Inferior parietal cortex (tissue), 1 donor: Measurements from ENCODE around the gene C11orf21.

ENCODE experiments used
- DNase-seq: peaks from one replicate; pipeline ENCODE4 v3.0.0-alpha.2; 2016; ENCODE audit errors: extremely low spot score

C11orf21 gene

GRCh38 chr11:2308713-2309112 is 7.0 kb upstream of the C11orf21 start:
- no peak for DNase-seq

GRCh38 chr11:2307501-2308331 is 6.0 kb upstream of the C11orf21 start:
- DNase-seq, result no peak

- DNase-seq, result no peak
Measured at GRCh38 chr11:2306877-2307500, 5.3 kb upstream of the C11orf21 start.

GRCh38 chr11:2306452-2306823 is 4.7 kb upstream of the C11orf21 start:
- DNase-seq, result peak; percentile 20

GRCh38 chr11:2305788-2306451 is 4.2 kb upstream of the C11orf21 start:
- no peak for DNase-seq

- DNase-seq, result peak; percentile 70
Measured at GRCh38 chr11:2305140-2305778, 3.5 kb upstream of the C11orf21 start.

- no peak for DNase-seq
Measured at GRCh38 chr11:2304506-2305139, 2.9 kb upstream of the C11orf21 start.

- peak; percentile 20 for DNase-seq
Measured at GRCh38 chr11:2303627-2304505, 2.1 kb upstream of the C11orf21 start.

- DNase-seq, result no peak
Measured at GRCh38 chr11:2302896-2303626, 1.3 kb upstream of the C11orf21 start.

- DNase-seq, result no peak
Measured at GRCh38 chr11:2302306-2302895, 683 bp upstream of the C11orf21 start.

GRCh38 chr11:2300936-2301630 is 635 bp downstream of the C11orf21 start:
- no peak for DNase-seq

- DNase-seq, result no peak
Measured at GRCh38 chr11:2300290-2300935, 1.3 kb downstream of the C11orf21 start.

- no peak for DNase-seq
Measured at GRCh38 chr11:2299773-2300172, 1.9 kb downstream of the C11orf21 start.

GRCh38 chr11:2298795-2299761 is 2.6 kb downstream of the C11orf21 start:
- no peak for DNase-seq

GRCh38 chr11:2298131-2298794 is 3.5 kb downstream of the C11orf21 start:
- DNase-seq, result no peak

- no peak for DNase-seq
Measured at GRCh38 chr11:2297623-2298030, 4.1 kb downstream of the C11orf21 start.
